ENCODE measurements around the gene PLAA.

DNA sequence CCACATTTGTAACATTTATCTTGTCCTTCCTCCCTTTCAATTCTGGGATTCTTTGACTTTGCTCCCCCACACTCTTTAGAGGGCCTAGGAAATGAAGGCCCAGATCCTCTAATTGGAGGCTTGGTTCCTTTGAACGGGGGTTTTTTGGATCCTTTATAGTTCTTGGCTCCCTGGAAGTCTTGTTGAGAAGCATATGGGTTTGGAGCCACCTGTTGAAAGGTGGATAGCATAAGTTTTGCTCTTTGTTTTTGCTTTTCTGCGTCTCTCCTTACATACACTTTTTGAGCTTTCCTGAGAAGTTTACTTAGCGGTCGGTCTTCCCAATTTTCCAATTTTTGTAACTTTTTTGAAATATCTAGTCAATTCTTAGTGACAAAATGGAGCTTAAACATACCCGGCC lies 26.9 kb upstream of the PLAA start:
- TF ChIP-seq CTCF (IDR thresholded peaks at IDR 0.05), result no peak
- TF ChIP-seq POLR2A (IDR thresholded peaks at IDR 0.05), result no peak
